ENCODE results near the gene MAP4K2.

DNA sequence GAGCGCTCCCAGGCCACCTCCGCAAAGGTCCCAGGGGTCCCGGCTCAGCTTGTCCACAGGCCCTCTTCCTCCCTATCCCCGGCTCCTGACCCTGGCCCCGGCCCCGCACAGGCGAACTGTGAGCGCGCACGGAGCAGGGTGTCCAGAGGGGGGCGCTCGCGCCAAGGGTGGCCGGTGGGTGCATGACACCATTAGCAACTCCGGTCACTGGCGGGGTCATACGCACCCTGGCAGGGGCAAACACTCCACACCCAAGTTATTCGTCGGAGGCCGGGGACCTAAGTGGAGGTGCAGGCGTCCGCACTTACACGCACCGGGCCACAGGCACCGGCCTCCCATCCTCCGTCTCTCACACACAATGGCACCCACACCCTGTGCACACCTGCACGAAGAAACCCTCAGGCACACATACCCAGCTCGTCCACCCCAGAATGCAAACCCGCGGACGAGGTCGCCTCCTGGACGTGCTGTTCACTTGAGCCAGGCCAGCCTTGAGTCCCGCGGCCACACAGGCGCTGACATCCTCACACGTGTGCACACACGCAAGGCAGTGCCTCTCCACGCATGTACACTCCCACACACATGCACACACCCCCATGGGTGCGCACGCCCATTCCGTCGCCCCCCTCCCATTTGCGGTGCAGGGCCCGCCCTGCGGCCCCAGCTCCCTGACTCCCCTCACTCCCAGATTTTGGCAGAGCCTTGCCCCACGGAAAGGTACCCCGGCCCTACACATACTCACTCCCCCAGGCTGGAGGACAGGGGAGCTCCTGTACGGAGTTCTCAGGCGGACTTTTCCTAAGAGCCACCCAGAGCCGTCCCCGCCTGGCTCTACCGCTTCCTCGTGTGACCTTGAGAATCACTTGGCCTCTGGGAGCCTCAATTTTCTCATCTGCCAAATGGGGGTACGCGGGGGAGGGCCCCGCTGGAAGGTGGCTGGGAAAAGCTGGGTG is 59.1 kb downstream of the MAP4K2 start, which contains the start of gene RASGRP2:
- TF ChIP-seq CEBPB (IDR thresholded peaks at IDR 0.05) = no peak
- TF ChIP-seq, protein P1, sequence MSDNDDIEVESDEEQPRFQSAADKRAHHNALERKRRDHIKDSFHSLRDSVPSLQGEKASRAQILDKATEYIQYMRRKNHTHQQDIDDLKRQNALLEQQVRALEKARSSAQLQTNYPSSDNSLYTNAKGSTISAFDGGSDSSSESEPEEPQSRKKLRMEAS (IDR thresholded peaks at IDR 0.05) = peak; percentile 28
- TF ChIP-seq, protein P2, sequence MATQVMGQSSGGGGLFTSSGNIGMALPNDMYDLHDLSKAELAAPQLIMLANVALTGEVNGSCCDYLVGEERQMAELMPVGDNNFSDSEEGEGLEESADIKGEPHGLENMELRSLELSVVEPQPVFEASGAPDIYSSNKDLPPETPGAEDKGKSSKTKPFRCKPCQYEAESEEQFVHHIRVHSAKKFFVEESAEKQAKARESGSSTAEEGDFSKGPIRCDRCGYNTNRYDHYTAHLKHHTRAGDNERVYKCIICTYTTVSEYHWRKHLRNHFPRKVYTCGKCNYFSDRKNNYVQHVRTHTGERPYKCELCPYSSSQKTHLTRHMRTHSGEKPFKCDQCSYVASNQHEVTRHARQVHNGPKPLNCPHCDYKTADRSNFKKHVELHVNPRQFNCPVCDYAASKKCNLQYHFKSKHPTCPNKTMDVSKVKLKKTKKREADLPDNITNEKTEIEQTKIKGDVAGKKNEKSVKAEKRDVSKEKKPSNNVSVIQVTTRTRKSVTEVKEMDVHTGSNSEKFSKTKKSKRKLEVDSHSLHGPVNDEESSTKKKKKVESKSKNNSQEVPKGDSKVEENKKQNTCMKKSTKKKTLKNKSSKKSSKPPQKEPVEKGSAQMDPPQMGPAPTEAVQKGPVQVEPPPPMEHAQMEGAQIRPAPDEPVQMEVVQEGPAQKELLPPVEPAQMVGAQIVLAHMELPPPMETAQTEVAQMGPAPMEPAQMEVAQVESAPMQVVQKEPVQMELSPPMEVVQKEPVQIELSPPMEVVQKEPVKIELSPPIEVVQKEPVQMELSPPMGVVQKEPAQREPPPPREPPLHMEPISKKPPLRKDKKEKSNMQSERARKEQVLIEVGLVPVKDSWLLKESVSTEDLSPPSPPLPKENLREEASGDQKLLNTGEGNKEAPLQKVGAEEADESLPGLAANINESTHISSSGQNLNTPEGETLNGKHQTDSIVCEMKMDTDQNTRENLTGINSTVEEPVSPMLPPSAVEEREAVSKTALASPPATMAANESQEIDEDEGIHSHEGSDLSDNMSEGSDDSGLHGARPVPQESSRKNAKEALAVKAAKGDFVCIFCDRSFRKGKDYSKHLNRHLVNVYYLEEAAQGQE (IDR thresholded peaks at IDR 0.05; ENCODE audit: low read depth) = no peak
- TF ChIP-seq NFIC (IDR thresholded peaks at IDR 0.05) = no peak
- peak; percentile 56 for TF ChIP-seq RAD21 (IDR thresholded peaks at IDR 0.05; ENCODE audit: low read depth)
- TF ChIP-seq TEAD4 (IDR thresholded peaks at IDR 0.05) = no peak
- no peak for TF ChIP-seq CREB1 (IDR thresholded peaks at IDR 0.05; ENCODE audit: low read depth)
- no peak for TF ChIP-seq YY1 (IDR thresholded peaks at IDR 0.05; ENCODE audit: low read depth)
- TF ChIP-seq TAF1 (IDR thresholded peaks at IDR 0.05; ENCODE audit: low read depth) = no peak
- TF ChIP-seq, protein P3, sequence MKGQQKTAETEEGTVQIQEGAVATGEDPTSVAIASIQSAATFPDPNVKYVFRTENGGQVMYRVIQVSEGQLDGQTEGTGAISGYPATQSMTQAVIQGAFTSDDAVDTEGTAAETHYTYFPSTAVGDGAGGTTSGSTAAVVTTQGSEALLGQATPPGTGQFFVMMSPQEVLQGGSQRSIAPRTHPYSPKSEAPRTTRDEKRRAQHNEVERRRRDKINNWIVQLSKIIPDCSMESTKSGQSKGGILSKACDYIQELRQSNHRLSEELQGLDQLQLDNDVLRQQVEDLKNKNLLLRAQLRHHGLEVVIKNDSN (IDR thresholded peaks at IDR 0.05) = 0 out of 2 replicates have a peak, but pooled peaks have one; percentile 11
